Mesodermal cell (in vitro differentiated cells): ENCODE results near the gene SREK1IP1. TPM values are rescaled to one million over a fixed set of nuclear protein-coding genes. Genes with fewer than 3 reads are reported as not detected.
A peak's percentile ranks its signal among the peaks of the same experiment; 100 is the strongest.

Experiments used
- H3K27ac ChIP-seq: 2 replicates; pipeline ENCODE4 v1.7.0; 2013; ENCODE audit warnings: mild to moderate bottlenecking, low read depth, low read length, moderate library complexity; ENCODE audit not compliant: severe bottlenecking
- H3K36me3 ChIP-seq: 2 replicates; pipeline ENCODE4 v1.7.1; 2013; ENCODE audit warnings: mild to moderate bottlenecking, low read length, moderate library complexity; ENCODE audit not compliant: control insufficient read depth, insufficient read depth
- H3K4me1 ChIP-seq: one replicate; pipeline ENCODE4 v1.7.1; 2013; ENCODE audit warnings: mild to moderate bottlenecking, low read length; ENCODE audit not compliant: insufficient read depth, control insufficient read depth, poor library complexity, severe bottlenecking
- H3K4me3 ChIP-seq: 2 replicates; pipeline ENCODE4 v1.7.0; 2013; ENCODE audit warnings: low read length, control low read depth, mild to moderate bottlenecking; ENCODE audit not compliant: insufficient read depth, poor library complexity, severe bottlenecking; ENCODE audit errors: extremely low read depth
- H3K9me3 ChIP-seq: 2 replicates; pipeline ENCODE4 v1.7.1; 2013; ENCODE audit warnings: mild to moderate bottlenecking, low read length, moderate library complexity; ENCODE audit not compliant: control insufficient read depth
- WGBS, 2 experiments: methylation state at CpG; one replicate each; pipeline ENCODE4 v1.1.5; 2013; ENCODE audit warnings: missing lambda C conversion rate in 2 of 2; ENCODE audit not compliant: insufficient coverage in 2 of 2; 5-methylcytosine and 5-hydroxymethylcytosine counted together
- polyA plus RNA-seq, 2 experiments: library from polyadenylated mRNA; stranded (reverse); fragments of 50-300 nt; gene quantifications; one replicate each; pipeline ENCODE4 v1.2.3, GENCODE V29; 2013

SREK1IP1 gene
- polyA plus RNA-seq (2013, experiment 1 of 2): 13.4 TPM
- 17.0 TPM for polyA plus RNA-seq (2013, experiment 2 of 2)

- Histone ChIP-seq H3K27ac (peak within 1 kb of the TSS; percentile 88), H3K4me1 (peaks cover 11% of the 10 kb centered on the region), H3K36me3 (peaks cover 27% of the 10 kb centered on the region), H3K9me3 (no peaks in the 10 kb centered on the region), H3K4me3 (peak within 1 kb of the TSS; percentile 86)
- 0% methylated on average over 32 to 34 of the region's 48 CpGs for WGBS, 2 experiments
Observed at GRCh38 chr5:64768358-64769312, at the start of gene SREK1IP1, which contains the start of gene CWC27. SREK1IP1 (minus strand) TSS chr5:64768691; CDS start chr5:64768517, 174 bp downstream. CWC27 (plus strand) TSS chr5:64768930; CDS start chr5:64769147, 217 bp downstream.

DNA sequence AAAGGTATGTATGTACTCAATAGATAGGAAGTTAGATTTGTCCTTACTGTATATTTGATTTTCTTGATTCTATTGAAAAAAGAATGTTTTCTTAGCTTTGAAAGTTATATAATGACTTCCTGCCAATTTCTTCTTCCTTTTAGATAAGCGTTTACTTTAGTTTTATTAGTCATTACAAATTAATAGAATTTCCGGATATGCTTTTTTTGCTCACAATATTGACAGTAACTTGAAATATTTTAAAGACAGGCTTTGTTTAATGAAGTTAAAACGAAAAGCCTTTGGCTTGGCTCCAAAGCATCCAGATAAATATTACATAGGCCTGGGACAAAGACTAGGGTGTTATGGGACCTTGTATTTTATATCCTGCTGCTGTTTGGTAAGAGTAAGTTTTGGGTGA lies 49.8 kb upstream of the SREK1IP1 start:
- no CpG with 5 or more reads among the region's 3 CpGs for WGBS, 2 experiments
- H3K27ac ChIP-seq: no peak overlapping the region
- no peaks in the 10 kb centered on the region for H3K4me1 ChIP-seq
- no peaks in the 10 kb centered on the region for H3K9me3 ChIP-seq
- H3K36me3 ChIP-seq: peaks cover 6% of the 10 kb centered on the region
- no peak overlapping the region for H3K4me3 ChIP-seq

DNA sequence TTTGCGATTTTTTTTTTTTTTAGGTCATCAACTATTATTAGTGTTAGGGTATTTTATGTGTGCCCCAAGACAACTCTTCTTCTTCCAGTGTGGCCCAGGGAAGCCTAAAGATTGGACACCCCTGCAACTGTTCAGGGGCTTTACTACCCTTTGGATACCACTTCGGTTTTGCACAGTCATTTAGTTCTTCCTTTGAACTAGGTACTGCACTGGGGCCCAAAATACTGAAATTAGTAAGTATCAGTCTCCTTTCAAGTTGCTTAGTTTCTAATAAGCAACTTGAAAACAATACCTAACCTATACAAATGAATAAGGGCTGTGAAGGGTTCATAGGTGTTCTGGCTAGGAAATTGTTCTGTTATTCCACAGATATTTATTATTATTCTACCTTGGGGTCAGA lies 45.6 kb upstream of the SREK1IP1 start:
- WGBS, 2 experiments: 100% methylated on average over 1 of the region's 2 CpGs
- H3K4me3 ChIP-seq: no peak overlapping the region
- no peak overlapping the region for H3K27ac ChIP-seq
- no peaks in the 10 kb centered on the region for H3K9me3 ChIP-seq
- no peaks in the 10 kb centered on the region for H3K4me1 ChIP-seq
- H3K36me3 ChIP-seq: peaks cover 6% of the 10 kb centered on the region

DNA sequence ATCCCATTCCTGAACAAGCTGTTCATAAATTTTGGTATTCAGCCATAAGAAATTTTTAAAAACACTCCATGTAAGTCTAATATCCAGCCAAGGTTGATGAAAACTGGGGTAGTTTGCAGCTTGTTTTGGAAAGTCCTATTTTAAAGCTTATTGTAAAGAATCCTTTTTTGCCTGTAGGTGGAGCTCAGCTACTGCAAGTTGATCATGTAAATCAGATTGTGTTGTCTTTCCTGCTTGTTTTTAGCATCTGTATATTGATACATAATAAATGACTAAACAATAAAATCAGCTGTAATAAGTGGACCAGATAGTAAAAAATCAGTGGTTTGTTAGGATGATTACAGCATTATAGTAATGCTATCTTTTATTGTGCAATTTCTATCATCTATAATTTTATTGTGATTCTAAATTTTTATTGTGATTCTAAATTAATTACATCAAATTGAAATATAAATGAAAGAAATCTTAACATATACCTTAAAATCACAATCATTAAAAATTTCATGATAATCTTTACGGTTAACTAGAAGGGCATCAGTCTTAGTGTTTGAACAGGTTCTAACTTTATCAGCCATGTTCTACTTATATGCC lies 42.7 kb upstream of the SREK1IP1 start:
- WGBS, 2 experiments: no CpG with 5 or more reads among the region's 1 CpG
- Histone ChIP-seq H3K4me1 (no peaks in the 10 kb centered on the region), H3K9me3 (no peaks in the 10 kb centered on the region), H3K4me3 (no peak overlapping the region), H3K27ac (no peak overlapping the region), H3K36me3 (peaks cover 8% of the 10 kb centered on the region)

DNA sequence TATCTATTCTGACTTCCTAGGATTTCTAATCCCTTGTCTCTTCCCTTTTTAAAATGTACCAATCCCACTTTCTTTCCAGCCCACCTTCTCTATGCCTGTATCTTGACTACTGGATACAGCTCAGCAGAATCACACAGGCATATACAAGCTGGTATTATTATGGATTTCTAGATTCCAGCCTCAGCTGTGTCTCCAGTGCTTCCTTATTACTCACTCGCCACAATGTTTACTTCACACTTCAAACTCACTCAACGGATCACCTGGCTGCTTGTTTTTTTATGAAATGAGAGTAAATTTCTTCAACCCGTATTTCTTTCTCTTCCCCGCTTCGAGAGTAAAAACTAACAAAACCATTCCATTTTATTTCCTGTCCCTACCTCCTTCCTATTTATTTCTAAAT lies 39.0 kb upstream of the SREK1IP1 start:
- Histone ChIP-seq H3K36me3 (peaks cover 12% of the 10 kb centered on the region), H3K9me3 (no peaks in the 10 kb centered on the region), H3K4me1 (no peaks in the 10 kb centered on the region), H3K4me3 (no peak overlapping the region), H3K27ac (no peak overlapping the region)
- WGBS, 2 experiments: 88 to 93% methylated on average over 2 to 3 of the region's 5 CpGs

DNA sequence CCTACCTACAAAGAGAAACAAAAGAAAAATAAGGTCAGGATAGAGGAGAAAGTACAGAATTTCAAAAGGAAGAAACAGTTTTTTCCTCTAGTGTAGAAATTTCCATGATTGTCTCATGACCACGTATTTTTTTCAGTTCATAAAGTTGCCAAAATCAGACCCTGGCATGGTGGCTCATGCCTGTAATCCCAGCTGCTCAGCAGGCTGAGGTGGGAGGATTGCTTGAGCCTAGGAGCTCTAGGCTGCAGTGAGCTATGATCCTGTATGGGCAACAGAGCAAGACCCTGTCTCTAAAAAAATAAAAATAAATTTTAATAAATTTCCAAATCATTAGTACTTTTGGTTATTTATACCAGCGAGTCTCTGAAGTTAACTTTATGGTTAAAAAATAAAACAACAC lies 38.0 kb upstream of the SREK1IP1 start:
- H3K4me3 ChIP-seq: no peak overlapping the region
- H3K9me3 ChIP-seq: no peaks in the 10 kb centered on the region
- H3K36me3 ChIP-seq: peaks cover 17% of the 10 kb centered on the region
- 91 to 100% methylated on average over 1 of the region's 2 CpGs for WGBS, 2 experiments
- H3K4me1 ChIP-seq: no peaks in the 10 kb centered on the region
- H3K27ac ChIP-seq: no peak overlapping the region

DNA sequence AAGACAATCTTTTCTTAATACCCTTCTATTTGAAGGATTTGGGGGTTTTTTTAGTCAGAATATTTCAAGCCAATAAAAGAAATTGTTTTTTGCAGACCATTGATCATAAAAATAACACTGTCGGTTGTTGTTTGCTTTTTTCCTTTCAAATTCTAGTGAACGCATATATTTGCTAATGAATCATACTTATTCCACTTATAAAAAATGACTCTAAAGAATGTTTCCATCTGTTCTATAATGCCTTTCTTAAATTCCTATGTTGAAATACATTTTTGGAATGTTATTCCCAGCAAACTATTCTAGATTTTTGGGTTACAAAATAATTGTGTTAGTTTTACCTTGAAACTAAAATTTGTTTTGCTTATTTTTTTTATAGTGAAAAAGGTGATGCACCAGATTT lies 32.4 kb upstream of the SREK1IP1 start:
- WGBS, 2 experiments: no CpG with 5 or more reads among the region's 2 CpGs
- Histone ChIP-seq H3K36me3 (peaks cover 14% of the 10 kb centered on the region), H3K4me3 (no peak overlapping the region)

DNA sequence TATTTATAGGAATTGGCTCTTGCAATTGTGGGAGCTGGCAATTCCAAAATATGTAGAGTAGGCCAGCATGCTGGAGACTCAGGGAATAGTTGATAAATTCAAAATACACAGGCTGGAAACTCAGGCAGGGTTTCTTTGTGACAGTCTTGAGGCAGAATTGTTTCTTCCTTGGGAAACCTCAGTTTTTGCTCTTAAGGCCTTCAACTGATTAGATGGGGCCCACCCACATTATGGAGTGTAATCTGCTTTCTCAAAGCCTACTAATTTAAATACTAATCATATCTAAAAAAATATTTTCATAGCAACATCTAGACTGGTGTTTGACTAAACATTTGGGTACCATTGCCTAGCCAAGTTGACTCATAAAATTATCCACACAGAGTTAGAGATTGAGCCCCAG lies 27.8 kb upstream of the SREK1IP1 start:
- Histone ChIP-seq H3K4me1 (no peaks in the 10 kb centered on the region), H3K36me3 (no peaks in the 10 kb centered on the region), H3K9me3 (no peaks in the 10 kb centered on the region), H3K27ac (no peak overlapping the region), H3K4me3 (no peak overlapping the region)

More for the DNA sequence above, 32.4 kb upstream of the SREK1IP1 start:
- H3K27ac ChIP-seq: no peak overlapping the region
- no peaks in the 10 kb centered on the region for H3K4me1 ChIP-seq
- H3K9me3 ChIP-seq: no peaks in the 10 kb centered on the region

GRCh38 chr5:64794053-64794770 lies 25.7 kb upstream of the SREK1IP1 start:
- Histone ChIP-seq H3K9me3 (no peaks in the 10 kb centered on the region), H3K4me3 (no peak overlapping the region), H3K27ac (no peak overlapping the region), H3K4me1 (no peaks in the 10 kb centered on the region), H3K36me3 (peaks cover 3% of the 10 kb centered on the region)
- WGBS, 2 experiments: 89 to 90% methylated on average over 1 of the region's 3 CpGs

DNA sequence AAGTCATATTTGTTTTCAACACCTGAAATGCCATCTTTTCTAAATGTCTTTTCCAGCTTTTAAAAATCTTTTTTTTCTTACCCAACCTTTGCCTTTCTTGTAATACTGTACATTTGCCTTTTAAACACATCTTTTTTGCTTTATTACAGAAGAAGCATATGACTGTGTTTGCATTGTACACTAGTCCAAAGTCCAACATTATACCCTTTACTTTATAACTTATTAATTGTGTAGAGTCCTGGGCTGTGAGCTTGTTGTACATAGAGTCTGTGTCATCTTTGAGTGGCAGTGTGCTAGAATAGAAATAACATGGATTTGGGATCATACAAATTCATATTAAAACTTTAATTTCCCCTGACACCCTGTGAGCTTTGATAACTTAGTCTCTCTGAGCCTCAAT lies 24.0 kb upstream of the SREK1IP1 start:
- H3K36me3 ChIP-seq: peaks cover 3% of the 10 kb centered on the region
- no peak overlapping the region for H3K27ac ChIP-seq
- H3K4me3 ChIP-seq: no peak overlapping the region
- H3K9me3 ChIP-seq: no peaks in the 10 kb centered on the region
- no peaks in the 10 kb centered on the region for H3K4me1 ChIP-seq
